Thoracic aorta (tissue), 2 donors: ENCODE measurements around the gene DPF3. TPM values are rescaled to one million over a fixed set of nuclear protein-coding genes. Genes with fewer than 3 reads are reported as not detected.

Experiments
- ATAC-seq: fragments of 150-250 bp; one replicate; pipeline ENCODE4 v1.8.0; 2017; ENCODE audit warnings: low read depth; ENCODE audit not compliant: insufficient number of reproducible peaks, low FRiP score
- DNase-seq: peaks from one replicate; pipeline ENCODE4 v3.0.0-alpha.2; 2020; ENCODE audit warnings: low spot score
- H3K27ac ChIP-seq, 2 donors: fragments of 200-600 bp; sonication (generic); 1 replicate in 1 of 2; 2 replicates in 1 of 2; pipeline ENCODE4 v1.5.1; 2016; ENCODE audit warnings: mild to moderate bottlenecking in 2 of 2, moderate library complexity in 2 of 2
- H3K27me3 ChIP-seq: fragments of 200-600 bp; sonication (generic); replicated peaks from 2 replicates; pipeline ENCODE4 v1.6.0; 2016; ENCODE audit warnings: mild to moderate bottlenecking; ENCODE audit not compliant: insufficient read depth
- H3K36me3 ChIP-seq: fragments of 200-600 bp; sonication (generic); one replicate; pipeline ENCODE4 v1.5.1; 2016
- H3K4me1 ChIP-seq, 2 donors: fragments of 200-600 bp; sonication (generic); 1 replicate in 1 of 2; 2 replicates in 1 of 2; pipeline versions ENCODE4 v1.5.1 to v1.6.0; 2016; ENCODE audit warnings: low read depth in 2 of 2, mild to moderate bottlenecking in 1 of 2; ENCODE audit not compliant: control insufficient read depth in 1 of 2
- H3K4me3 ChIP-seq: fragments of 200-600 bp; sonication (generic); 2 replicates; pipeline ENCODE4 v1.5.1; 2016; ENCODE audit warnings: mild to moderate bottlenecking
- H3K9me3 ChIP-seq: fragments of 200-600 bp; sonication (generic); 2 replicates; pipeline ENCODE4 v1.5.1; 2016
- total RNA-seq, 2 donors: library from RNA; depleted of rRNA; stranded (reverse); fragments of >200 nt; gene quantifications; one replicate each; pipeline versions ENCODE4 v1.1.0 to v1.2.3, GENCODE V29; 2016
- TF ChIP-seq, protein P1 (sequence below): fragments of 200-600 bp; sonication (generic); IDR thresholded peaks from one replicate; pipeline ENCODE4 v1.5.1; 2019; ENCODE audit warnings: antibody characterized with exemption

DPF3 gene
- total RNA-seq, 2 donors from 2014 or later, result 2.2 to 8.9 TPM

DNA sequence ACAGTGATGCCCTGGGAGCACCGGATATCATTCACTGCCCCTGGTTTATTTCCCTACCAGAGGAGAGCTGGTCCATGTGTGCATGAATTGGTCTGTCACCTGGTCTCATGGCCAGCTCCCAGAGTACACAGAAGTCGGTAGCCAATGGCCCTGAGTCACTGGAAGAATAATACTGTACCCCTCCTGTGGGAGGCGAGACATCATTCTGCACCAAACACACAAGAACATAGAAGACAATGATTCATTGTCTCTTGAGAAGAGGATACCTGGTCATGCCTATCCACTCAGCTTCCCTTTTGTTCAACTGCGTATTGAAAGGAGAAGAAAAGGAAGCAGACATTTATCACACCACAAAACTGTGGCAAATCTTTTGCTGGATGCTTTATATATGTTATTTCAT is 216.2 kb downstream of the DPF3 start:
- Histone ChIP-seq H3K4me3 (no peak overlapping the region), H3K27ac (no peak overlapping the region), H3K27me3 (no peaks in the 10 kb centered on the region), H3K36me3 (no peaks in the 10 kb centered on the region), H3K9me3 (no peaks in the 10 kb centered on the region), H3K4me1 (peaks cover 0 to 8% of the 10 kb centered on the region in 2 donors)
- TF ChIP-seq, protein P1, sequence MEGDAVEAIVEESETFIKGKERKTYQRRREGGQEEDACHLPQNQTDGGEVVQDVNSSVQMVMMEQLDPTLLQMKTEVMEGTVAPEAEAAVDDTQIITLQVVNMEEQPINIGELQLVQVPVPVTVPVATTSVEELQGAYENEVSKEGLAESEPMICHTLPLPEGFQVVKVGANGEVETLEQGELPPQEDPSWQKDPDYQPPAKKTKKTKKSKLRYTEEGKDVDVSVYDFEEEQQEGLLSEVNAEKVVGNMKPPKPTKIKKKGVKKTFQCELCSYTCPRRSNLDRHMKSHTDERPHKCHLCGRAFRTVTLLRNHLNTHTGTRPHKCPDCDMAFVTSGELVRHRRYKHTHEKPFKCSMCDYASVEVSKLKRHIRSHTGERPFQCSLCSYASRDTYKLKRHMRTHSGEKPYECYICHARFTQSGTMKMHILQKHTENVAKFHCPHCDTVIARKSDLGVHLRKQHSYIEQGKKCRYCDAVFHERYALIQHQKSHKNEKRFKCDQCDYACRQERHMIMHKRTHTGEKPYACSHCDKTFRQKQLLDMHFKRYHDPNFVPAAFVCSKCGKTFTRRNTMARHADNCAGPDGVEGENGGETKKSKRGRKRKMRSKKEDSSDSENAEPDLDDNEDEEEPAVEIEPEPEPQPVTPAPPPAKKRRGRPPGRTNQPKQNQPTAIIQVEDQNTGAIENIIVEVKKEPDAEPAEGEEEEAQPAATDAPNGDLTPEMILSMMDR, result no peak
- ATAC-seq, result no peak
- DNase-seq, result no peak

DNA sequence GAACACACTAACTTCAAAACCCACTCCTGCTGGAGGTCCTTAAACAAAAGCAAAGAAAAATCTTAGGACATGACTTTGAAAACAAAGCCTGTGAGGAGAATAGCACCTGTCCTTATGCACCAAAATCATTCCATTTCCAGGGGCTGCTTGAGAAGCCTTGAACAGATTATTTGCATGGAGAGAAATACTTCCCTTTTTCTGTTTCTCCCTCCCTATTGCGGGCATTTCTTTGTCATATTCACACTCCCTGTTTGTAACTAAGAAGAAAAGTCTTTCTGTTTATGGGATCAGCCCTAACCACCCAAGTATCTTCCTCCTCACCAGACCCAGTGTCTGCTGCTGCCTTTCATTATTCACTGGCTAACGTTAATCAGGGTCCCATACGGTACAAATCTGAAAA is 218.8 kb downstream of the DPF3 start:
- no peaks in the 10 kb centered on the region for H3K27me3 ChIP-seq
- TF ChIP-seq, protein P1, result no peak
- DNase-seq, result no peak

DNA sequence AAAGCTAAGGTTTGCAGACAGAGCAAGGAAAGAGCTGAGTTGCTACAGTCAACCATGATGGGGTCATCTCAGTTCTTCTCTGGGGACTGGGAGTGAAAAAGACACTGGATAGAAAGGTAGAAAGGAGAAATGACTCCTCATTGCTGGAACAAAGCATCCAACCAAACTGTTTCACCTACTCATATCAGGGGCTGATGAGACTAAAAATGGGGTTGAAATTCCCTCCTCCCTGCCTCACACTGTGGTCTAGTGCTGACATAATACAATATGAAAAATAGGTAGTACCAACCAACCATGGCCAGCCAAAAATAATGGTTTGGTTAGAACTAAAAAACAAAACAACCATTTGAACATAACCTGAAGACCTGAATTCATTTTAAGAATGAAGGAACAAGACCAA is 220.7 kb downstream of the DPF3 start:
- Histone ChIP-seq H3K4me1 (no peaks in the 10 kb centered on the region), H3K27me3 (no peaks in the 10 kb centered on the region), H3K27ac (no peak overlapping the region), H3K36me3 (no peaks in the 10 kb centered on the region), H3K4me3 (no peak overlapping the region), H3K9me3 (no peaks in the 10 kb centered on the region)
- ATAC-seq, result no peak
- DNase-seq, result no peak
- TF ChIP-seq, protein P1, result no peak

More for the DNA sequence above, 218.8 kb downstream of the DPF3 start:
- no peak overlapping the region for H3K27ac ChIP-seq
- H3K9me3 ChIP-seq, result no peaks in the 10 kb centered on the region
- H3K4me3 ChIP-seq, result no peak overlapping the region
- no peak for ATAC-seq
- no peaks in the 10 kb centered on the region for H3K36me3 ChIP-seq
- H3K4me1 ChIP-seq, result peaks cover 0 to 8% of the 10 kb centered on the region in 2 donors

DNA sequence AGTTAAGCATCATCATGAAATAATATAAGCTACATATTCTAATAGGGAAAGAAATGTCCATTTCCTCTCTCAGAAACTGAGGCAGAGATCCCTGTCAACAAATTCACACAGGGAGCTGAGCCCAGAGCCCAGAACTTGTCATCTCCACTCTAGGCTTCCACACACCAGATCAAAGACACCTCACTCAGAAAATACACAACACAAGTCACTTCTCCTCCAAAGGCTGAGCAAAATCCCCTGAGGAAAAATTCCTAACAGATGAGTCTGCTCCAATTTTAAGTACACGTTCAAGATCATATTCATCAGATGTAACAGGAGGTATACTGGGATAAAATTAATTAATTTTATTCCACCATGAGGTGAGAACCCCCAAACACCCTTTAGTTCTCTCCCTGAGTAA is 227.3 kb downstream of the DPF3 start:
- DNase-seq, result no peak
- Histone ChIP-seq H3K36me3 (no peaks in the 10 kb centered on the region), H3K27ac (no peak overlapping the region), H3K4me1 (no peaks in the 10 kb centered on the region), H3K9me3 (no peaks in the 10 kb centered on the region), H3K27me3 (no peaks in the 10 kb centered on the region), H3K4me3 (no peak overlapping the region)
- TF ChIP-seq, protein P1, result no peak
- no peak for ATAC-seq

DNA sequence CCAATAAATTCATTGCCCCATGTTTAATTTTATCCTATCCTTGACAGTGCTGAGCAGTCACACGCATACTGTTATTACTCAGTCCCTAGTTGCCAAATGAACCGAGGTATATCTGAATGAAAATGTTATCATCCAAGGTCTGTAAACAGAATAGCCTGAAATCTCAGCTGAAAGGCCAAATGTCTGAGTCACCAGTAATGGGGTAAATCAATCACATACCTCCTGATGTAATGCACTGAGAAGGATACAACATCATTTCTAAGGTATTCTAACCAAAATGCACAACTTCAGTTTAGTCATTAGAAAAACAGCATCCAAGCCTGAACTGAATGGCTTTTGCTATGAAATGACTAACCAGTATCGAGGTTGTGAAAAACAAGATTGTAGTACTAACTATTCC is 228.6 kb downstream of the DPF3 start:
- no peaks in the 10 kb centered on the region for H3K9me3 ChIP-seq
- TF ChIP-seq, protein P1, result no peak
- no peaks in the 10 kb centered on the region for H3K36me3 ChIP-seq
- ATAC-seq (no peak), DNase-seq (no peak)
- H3K27ac ChIP-seq, result no peak overlapping the region
- no peak overlapping the region for H3K4me3 ChIP-seq
- no peaks in the 10 kb centered on the region for H3K27me3 ChIP-seq
- no peaks in the 10 kb centered on the region for H3K4me1 ChIP-seq
